ENCODE data around the gene GULP1. TPM values are rescaled to one million over a fixed set of nuclear protein-coding genes. Genes with fewer than 3 reads are reported as not detected.
A peak's percentile ranks its signal among the peaks of the same experiment; 100 is the strongest.

The GULP1 gene
- total RNA-seq, 1 experiment from 2014 or later = 7.8 TPM

GRCh38 chr2:188322569-188323551 is 31.2 kb downstream of the GULP1 start:
- DNase-seq (ENCODE audit: low spot score) = no peak

- DNase-seq (ENCODE audit: low spot score) = no peak
Measured at GRCh38 chr2:188324067-188324466, 32.4 kb downstream of the GULP1 start.

- DNase-seq (ENCODE audit: low spot score) = no peak
Measured at GRCh38 chr2:188326290-188326668, 34.6 kb downstream of the GULP1 start.

GRCh38 chr2:188326669-188327301 is 35.1 kb downstream of the GULP1 start:
- no peak for DNase-seq (ENCODE audit: low spot score)

GRCh38 chr2:188327518-188328213 is 36.0 kb downstream of the GULP1 start:
- no peak for DNase-seq (ENCODE audit: low spot score)

- DNase-seq (ENCODE audit: low spot score) = no peak
Measured at GRCh38 chr2:188328419-188328818, 36.7 kb downstream of the GULP1 start.

- DNase-seq (ENCODE audit: low spot score) = no peak
Measured at GRCh38 chr2:188330316-188331053, 38.8 kb downstream of the GULP1 start.

- no peak for DNase-seq (ENCODE audit: low spot score)
Measured at GRCh38 chr2:188332619-188333018, 40.9 kb downstream of the GULP1 start.

- DNase-seq (ENCODE audit: low spot score) = no peak
Measured at GRCh38 chr2:188333751-188334524, 42.3 kb downstream of the GULP1 start.

- no peak for DNase-seq (ENCODE audit: low spot score)
Measured at GRCh38 chr2:188338463-188338862, 46.8 kb downstream of the GULP1 start.

GRCh38 chr2:188340257-188340656 is 48.6 kb downstream of the GULP1 start:
- DNase-seq (ENCODE audit: low spot score) = no peak

GRCh38 chr2:188345020-188345419 is 53.3 kb downstream of the GULP1 start:
- DNase-seq (ENCODE audit: low spot score) = no peak

- peak; percentile 15 for DNase-seq (ENCODE audit: low spot score)
Measured at GRCh38 chr2:188345426-188345825, 53.8 kb downstream of the GULP1 start.

- peak; percentile 33 for DNase-seq (ENCODE audit: low spot score)
Measured at GRCh38 chr2:188345831-188346458, 54.3 kb downstream of the GULP1 start.

GRCh38 chr2:188349019-188349418 is 57.3 kb downstream of the GULP1 start:
- DNase-seq (ENCODE audit: low spot score) = no peak

- DNase-seq (ENCODE audit: low spot score) = no peak
Measured at GRCh38 chr2:188353282-188353681, 61.6 kb downstream of the GULP1 start.

GRCh38 chr2:188360485-188361263 is 69.0 kb downstream of the GULP1 start:
- no peak for DNase-seq (ENCODE audit: low spot score)

GRCh38 chr2:188364033-188364630 is 72.5 kb downstream of the GULP1 start:
- DNase-seq (ENCODE audit: low spot score) = no peak

GRCh38 chr2:188365058-188365641 is 73.5 kb downstream of the GULP1 start:
- no peak for DNase-seq (ENCODE audit: low spot score)

Measured in HT-29 (cell line).